GM21381 (cell line): ENCODE measurements around the gene LHPP.

Source experiments
- ATAC-seq: cut with Tn5 transposase; IDR thresholded peaks from one replicate; pipeline ENCODE4 v1.9.1; 2021; ENCODE audit warnings: mild to moderate bottlenecking, moderate library complexity; ENCODE audit not compliant: unreplicated experiment

Gene LHPP

DNA sequence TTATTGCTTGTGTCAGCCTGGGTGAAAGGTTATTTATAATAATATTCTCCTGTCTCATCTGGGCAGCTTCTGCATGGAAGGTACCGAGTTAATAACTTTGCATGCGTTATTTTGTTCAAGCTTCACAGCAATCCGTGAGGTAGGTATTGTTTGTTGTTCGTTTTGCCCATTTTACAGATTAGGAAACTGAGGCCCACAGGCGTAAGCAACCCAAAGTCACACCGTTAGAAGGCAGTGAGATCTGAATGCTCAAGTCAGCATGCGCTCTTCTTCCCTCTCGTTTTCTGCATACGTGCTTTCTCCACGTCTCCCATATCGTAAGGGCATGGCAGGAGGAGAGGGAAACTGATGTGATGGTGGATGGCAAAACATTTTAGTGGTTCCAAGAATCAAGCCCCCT, 34.1 kb downstream of the LHPP start:
- no peak for ATAC-seq

DNA sequence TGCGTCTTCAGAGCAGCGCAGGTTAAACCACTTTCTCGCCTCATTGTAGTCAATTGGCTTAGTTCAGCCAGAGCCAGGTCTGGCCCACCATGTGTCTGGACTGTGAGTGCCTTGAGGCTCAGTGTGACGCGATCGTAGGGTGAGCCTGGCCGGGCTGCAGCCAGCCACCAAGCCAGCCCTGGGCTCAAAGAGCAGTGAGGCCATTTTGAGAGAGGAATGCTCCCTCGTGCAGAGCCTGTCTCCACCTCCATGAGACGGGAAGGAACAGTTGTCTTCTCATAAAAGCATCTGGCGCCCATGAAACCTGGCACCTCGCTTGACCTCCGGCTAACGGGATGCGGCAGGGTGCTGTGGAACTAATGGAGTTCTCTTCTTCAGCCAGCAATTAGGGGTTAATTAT, 34.5 kb downstream of the LHPP start:
- ATAC-seq, result no peak

DNA sequence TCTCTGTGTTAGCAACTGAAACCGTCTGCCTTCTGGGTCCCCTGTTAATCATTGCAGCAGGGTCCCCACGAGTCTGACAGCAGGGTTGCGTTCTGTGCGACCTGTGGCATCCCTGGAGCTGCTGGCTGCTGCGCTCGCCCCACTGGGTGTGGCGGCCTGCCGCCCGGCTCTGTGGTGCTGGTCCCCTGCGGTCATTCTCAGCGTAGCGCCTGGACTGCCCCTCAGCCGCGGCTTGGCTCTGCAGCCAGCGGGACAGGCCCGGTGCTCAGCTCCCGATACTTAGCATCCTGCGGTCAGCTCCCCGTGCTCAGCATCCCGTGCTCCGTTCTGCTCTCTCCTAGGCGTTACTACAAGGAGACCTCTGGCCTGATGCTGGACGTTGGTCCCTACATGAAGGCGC, 35.0 kb downstream of the LHPP start:
- no peak for ATAC-seq

DNA sequence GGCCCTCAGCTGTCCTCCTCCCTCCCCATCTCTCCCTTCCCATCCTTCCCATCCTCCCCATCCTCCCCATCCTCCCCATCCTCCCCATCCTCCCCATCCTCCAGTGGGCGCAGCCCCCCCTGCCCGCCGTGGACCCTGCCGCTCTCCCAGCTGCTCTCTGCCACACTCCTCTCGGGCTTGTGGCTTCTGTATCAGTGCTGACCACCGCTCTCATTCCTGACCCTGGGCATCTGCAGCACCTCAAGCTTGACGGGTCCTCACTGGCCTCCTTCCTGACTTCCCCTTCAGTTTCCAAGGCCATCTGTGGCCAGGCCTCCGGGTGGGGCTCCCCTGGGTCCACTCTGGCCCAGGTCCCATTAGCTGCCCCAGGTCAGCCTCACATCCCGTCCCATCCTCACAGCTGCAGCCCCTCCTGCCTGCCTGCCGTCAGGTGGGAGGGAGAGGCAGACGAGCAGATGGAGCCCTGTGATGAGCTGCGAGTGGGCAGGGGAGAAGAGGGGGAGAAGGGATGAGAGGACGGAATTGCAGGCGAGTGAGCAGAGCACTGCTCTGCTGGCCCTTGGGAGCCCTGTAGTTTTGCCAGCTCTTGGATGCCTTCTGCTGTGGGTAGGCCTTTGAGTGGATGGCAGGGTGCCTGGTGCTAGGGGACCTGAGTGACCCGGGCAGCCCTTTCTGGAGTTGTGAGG, 35.7 kb downstream of the LHPP start:
- no peak for ATAC-seq

DNA sequence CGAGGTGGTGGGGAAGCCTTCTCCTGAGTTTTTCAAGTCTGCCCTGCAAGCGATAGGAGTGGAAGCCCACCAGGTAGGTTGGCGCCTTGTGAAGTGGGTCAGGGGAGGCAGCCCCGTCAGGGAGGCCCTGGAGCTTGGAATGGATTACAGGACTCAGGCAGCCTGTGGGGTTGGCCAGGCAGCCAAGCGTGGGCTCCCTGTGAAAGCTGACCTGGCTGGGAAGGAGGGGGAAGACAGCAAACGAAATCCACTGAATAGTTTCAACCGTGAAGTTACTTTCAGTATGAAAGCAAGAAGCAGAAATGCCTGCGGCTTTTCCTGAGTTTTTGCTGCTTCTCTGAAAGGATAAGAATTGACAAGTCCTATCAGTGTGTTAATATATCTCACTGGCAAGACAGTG, 36.4 kb downstream of the LHPP start:
- ATAC-seq, result no peak

GRCh38 chr10:124500757-124501156, 39.1 kb downstream of the LHPP start:
- no peak for ATAC-seq

GRCh38 chr10:124504711-124505110, 43.1 kb downstream of the LHPP start:
- no peak for ATAC-seq

DNA sequence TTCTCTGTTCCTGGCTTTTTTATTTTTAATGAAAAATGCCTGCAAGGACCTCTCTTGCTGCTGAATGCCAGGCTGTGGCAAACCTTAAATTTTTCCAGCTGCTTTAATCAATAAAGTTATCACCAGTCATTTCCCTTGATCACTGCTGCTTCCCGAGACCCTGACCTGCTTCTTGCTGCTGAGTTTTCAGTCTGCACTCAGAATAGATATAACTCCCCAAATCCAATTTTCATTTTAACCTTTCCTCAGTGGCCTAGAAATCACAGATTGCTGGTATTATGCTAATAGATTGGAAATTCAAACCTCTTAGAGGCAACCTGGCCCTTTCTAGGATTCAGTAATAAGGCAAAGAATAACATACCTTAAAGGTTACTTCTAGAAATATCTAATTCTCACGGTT, 43.7 kb downstream of the LHPP start:
- no peak for ATAC-seq

- ATAC-seq, result no peak
Observed at GRCh38 chr10:124508070-124508667, 46.5 kb downstream of the LHPP start.

DNA sequence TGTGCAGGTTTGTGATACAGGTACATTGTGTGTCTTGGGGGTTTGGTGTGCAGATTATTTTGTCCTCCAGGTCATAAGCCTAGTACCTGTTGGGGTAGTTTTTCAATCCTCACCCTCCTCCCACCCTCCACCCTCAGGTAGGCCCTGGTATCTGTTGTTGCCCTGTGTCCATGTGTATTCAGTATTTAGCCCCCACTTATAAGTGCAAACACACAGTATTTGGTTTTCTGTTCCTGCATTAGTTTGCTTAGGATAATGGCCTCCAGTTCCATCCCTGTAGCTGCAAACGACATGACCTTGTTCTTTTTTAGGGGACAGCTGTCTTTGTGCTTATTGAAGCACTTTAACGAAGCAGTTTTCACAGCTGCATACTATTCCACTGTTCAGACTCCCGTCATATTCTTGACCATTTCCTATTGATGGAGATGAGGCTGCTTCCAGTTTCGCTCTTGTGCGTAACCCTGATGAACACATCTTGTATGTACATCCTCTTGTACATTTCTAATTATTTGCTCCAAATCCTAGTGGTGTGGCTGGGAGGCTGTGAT, 47.4 kb downstream of the LHPP start:
- no peak for ATAC-seq

- ATAC-seq, result no peak
Observed at GRCh38 chr10:124509880-124510632, 48.4 kb downstream of the LHPP start.

DNA sequence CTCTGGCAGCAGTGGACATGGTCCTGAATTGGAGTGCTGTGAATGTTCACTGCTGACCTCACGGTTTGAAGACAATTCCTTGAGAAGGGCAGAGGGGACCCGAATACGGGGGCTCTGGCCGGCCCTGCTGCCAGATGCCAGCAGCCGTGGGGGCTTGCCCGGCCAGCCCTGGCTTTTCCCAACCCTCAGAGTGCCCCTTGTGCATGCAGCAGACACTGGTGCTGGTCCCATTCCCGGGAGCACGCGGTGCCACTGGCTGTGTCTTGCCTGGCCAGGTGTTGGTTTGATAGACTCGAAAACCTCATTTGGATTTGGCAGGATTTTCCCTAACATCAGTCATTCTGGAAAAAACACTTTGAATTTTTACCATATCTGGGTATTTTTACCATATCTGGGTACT, 49.1 kb downstream of the LHPP start:
- ATAC-seq, result no peak

DNA sequence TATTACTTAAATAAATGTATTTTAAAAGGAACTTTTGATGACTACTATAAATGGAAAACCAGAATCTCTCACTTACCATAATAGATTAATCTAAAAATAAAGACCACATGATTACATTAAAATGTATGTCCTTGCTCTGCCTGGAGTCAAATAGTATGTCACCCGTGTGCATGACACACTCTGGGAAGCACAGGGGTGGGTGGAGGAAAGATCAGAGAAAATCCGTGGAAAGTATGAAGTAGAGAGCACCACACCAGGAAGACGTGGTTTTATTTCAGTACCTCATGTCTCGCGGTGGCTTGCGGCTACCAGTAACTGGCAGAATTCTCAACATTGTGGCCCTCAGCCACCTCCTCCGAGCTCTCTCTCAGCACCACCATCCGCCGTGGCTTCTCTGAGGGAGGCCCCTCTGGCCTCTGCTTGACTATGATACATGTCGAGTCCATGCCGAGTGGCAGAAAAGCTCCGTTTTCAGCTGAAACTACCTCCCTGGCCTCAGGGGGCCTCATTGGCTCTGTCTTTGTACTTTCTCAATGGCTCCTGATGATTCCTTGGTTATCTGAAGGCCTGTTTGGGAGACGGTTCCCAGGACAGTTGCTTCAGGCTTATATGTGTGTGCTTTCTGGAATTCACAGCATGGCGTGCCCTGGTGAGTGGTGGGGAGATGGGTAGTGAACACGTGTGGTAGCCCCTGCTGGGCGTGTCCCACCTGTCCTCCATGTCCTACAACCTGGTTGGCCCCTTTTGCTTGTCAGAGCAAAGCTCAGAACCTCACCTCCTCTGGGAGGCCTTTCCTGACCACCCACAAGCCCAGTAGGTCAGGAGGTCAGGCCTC, 49.8 kb downstream of the LHPP start:
- ATAC-seq, result no peak

DNA sequence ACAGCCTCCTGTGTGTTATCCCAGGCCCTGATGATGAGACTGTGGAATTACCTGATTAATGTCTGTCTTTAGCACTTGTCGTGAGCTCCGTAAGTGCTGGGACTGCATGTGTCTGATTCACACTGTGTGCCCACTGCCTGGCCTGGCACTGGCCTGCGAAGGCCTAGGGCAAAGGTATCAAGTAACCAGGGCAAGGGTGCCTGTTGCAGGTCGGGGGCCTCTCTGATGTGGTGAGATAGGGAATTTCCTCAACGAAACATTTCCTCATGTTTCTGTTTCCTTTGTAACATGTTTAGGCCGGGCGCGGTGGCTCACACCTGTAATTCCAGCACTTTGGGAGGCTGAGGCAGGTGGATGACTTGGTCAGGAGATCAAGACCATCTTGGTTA, 50.4 kb downstream of the LHPP start:
- no peak for ATAC-seq

- ATAC-seq, result no peak
Observed at GRCh38 chr10:124512600-124512999, 51.0 kb downstream of the LHPP start.

- no peak for ATAC-seq
Observed at GRCh38 chr10:124515244-124515970, 53.8 kb downstream of the LHPP start.

DNA sequence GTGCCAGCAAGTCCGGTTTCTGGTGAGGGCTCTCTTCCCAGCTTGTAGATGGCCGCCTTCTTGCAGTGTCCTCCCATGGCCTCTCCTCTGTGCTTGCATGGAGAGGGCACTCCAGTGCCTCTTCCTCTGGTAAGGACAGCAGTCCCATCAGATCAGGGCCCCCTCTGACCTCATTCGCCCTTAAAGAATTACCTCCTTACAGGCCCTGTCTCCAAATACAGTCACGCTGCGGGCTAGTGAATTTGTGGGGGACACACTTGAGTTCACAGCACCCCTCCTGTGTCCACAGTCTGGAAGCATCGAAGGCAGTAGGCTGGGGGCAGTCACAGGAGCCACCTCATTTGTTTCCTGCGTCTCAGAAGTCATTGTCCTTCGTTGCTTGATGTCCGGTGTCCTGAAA, 54.6 kb downstream of the LHPP start:
- ATAC-seq, result no peak

DNA sequence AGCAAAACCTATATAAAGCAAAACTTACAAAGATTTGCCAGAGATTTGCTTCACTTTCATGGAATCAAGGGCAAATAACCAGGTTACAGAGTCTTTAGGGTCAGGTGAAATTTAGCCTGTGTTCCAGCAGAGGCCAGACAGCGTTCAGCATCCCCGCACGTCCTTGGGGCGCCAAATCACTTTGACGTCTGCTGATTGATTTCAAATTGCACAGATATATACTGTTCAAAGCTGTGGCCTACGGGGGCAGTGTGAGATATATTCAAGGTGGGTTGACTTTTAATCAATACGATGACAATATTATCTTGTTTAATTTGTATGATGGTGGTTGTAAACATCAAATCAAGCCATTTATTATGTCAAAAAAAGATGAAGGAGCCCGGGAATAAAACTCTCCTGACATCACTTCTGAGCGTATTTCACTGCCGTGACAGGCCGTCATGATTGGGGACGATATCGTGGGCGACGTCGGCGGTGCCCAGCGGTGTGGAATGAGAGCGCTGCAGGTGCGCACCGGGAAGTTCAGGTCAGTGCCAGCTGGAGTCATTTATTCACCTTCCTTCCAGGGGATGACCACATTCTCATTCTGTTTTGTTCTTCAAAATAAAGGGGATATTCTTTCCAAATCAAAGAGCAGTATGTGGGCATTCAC, 55.2 kb downstream of the LHPP start:
- ATAC-seq, result no peak

- ATAC-seq, result no peak
Observed at GRCh38 chr10:124517461-124517860, 55.8 kb downstream of the LHPP start.

DNA sequence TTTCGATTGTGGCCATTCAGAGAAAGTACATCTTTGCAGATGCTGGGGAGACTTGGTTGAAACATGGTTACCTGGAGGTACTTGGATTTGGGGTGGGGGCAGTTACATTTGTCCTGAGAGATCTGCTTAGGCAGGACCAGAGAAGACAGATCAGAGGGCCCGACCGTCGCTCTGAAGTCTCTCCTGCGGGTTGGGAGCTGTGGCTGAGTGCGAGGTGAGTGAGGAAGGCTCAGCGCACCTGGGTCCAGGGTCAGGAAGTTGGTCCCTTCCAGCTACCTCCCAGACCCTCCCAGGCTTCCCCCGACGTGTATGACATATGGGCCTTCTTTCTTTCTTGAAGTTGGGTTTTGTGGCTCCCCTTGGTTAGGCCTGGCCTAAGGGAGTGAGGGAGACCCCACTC, 56.3 kb downstream of the LHPP start:
- no peak for ATAC-seq
